OCI-LY3 (cell line): ENCODE results near the gene RNASET2.

ENCODE experiments used
- H2AFZ ChIP-seq: fragments of 200-600, 300-600 bp; shearing (Covaris generic); 2 replicates; pipeline ENCODE4 v1.6.0; 2014; ENCODE audit warnings: antibody characterized with exemption, low read depth, low read length
- H3K27ac ChIP-seq: fragments of 200-600, 300-600 bp; sonication (generic); 2 replicates; pipeline ENCODE4 v1.5.1; 2014; ENCODE audit warnings: mild to moderate bottlenecking, low read length, moderate library complexity, mixed read lengths
- H3K27me3 ChIP-seq: fragments of 200-600, 300-600 bp; sonication (generic); 2 replicates; pipeline ENCODE4 v1.6.1; 2014; ENCODE audit warnings: low read depth, low read length, mixed read lengths
- H3K36me3 ChIP-seq: fragments of 200-600, 300-600 bp; sonication (generic); replicated peaks from 2 replicates; pipeline ENCODE3; 2014; ENCODE audit warnings: low read depth, low read length, mixed read lengths
- H3K4me1 ChIP-seq: fragments of 300-600, 200-600 bp; sonication (generic); 2 replicates; pipeline ENCODE4 v1.6.1; 2014; ENCODE audit warnings: low read length, mixed read lengths
- H3K4me2 ChIP-seq: fragments of 200-600, 300-600 bp; sonication (generic); 2 replicates; pipeline ENCODE4 v1.6.1; 2014; ENCODE audit warnings: low read length, mixed read lengths
- H3K4me3 ChIP-seq: fragments of 300-600, 200-600 bp; sonication (generic); 2 replicates; pipeline ENCODE4 v1.5.1; 2014; ENCODE audit warnings: antibody characterized with exemption, mild to moderate bottlenecking, low read length, moderate library complexity
- H3K79me2 ChIP-seq: fragments of 300-600, 200-600 bp; shearing (Covaris generic); 2 replicates; pipeline ENCODE4 v1.6.1; 2014; ENCODE audit warnings: mild to moderate bottlenecking, low read length, mixed read lengths
- H3K9ac ChIP-seq: fragments of 300-600, 200-600 bp; shearing (Covaris generic); 2 replicates; pipeline ENCODE4 v1.6.0; 2014; ENCODE audit warnings: mild to moderate bottlenecking, low read length, moderate library complexity
- H3K9me3 ChIP-seq: fragments of 200-600, 300-600 bp; shearing (Covaris generic); 2 replicates; pipeline ENCODE4 v1.6.1; 2014; ENCODE audit warnings: low read length, mixed read lengths; ENCODE audit not compliant: insufficient read depth
- H4K20me1 ChIP-seq: fragments of 200-600, 300-600 bp; sonication (generic); 2 replicates; pipeline ENCODE4 v1.6.1; 2016; ENCODE audit warnings: low read length, mixed read lengths; ENCODE audit not compliant: insufficient read depth
- EZH2phosphoT487 ChIP-seq: fragments of 200-600 bp; shearing (Covaris generic); IDR thresholded peaks from 2 replicates; pipeline ENCODE4 v1.6.1; 2018; ENCODE audit warnings: antibody characterized with exemption, mixed run types, low read depth

The RNASET2 gene

DNA sequence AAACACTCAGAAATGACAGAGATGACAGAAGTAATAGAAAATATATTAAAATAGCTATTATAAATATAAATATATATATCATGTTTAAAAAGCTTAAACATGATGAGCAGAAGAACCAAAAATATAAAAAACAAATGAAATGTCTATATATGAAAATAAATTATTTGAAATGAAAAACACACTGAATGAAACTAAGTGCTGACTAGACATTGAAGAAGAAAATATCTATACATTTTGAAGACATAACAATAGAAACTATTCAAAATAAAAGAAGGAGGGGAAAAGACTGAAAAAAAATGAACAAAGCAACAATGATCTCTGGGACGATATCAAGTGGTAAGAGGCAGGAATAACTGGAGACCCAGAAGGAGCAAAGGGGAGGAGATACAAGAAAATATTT lies 76.8 kb downstream of the RNASET2 start:
- Histone ChIP-seq H3K4me2 (no peak overlapping the region), H3K27ac (no peak overlapping the region), H3K4me1 (no peaks in the 10 kb centered on the region), H2AFZ (no peak overlapping the region), H3K36me3 (no peaks in the 10 kb centered on the region), H3K79me2 (no peaks in the 10 kb centered on the region), H4K20me1 (no peaks in the 10 kb centered on the region), H3K9ac (no peak overlapping the region), H3K4me3 (no peak overlapping the region), H3K9me3 (no peaks in the 10 kb centered on the region), H3K27me3 (peaks cover 14% of the 10 kb centered on the region)
- TF ChIP-seq EZH2phosphoT487: no peak
